Stimulated activated CD4-positive, alpha-beta T cell treated with anti-CD3 and anti-CD28 coated beads, Interleukin-15, amount 100 ng/mL, for 24 hours (primary cell): ENCODE measurements around the gene RARA.
A peak's percentile ranks its signal among the peaks of the same experiment; 100 is the strongest.

ENCODE experiments used
- DNase-seq: peaks from one replicate; pipeline ENCODE4 v3.0.0-alpha.2; 2020

Gene RARA

DNA sequence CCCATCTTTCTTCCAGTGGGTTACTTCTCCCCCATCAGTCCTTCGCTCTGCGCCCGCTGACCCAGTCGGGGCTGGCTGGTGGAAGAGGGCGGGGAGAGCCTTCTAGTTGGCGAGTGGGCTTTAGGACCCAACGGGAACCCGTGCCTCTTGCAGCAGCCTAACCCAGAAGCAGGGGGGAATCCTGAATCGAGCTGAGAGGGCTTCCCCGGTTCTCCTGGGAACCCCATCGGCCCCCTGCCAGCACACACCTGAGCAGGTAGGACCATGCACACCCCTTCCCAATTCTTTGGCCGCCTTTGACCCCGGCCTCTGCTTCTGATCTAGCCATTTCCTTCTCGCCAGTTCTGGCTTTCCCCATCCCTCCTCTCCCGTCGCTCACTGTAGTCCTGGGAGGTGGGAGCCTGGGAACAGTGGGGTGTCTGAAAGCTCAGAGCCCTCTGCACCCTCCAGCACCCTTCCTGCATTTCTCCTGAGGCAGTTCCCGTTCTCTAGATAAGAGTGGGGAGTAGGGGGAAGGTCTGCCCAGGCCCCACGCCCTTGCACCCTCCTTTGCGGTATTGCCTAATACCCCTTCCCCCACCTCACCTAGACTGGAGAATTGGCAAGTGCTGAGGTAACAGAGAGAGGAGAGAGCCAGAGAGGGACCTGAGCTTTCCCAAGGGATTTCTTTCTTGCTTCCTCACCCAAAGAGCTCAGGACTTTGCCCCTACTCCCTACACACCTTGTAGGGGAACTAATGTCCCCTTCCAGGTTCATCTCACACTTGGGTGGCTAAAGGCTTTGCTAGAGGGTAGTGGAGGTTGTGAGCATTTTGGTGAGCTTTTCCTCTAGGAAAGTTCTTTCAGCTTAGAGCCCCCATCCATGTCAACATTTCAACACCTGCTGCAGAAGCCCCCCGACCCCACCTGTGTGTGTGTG lies at the start of gene RARA:
Gene RARA, plus strand, starts transcription at position 150 of the 918 bp plus-strand sequence. CDS start 22,039 bp downstream, outside the sequence.
- peak; percentile 25 for DNase-seq

DNA sequence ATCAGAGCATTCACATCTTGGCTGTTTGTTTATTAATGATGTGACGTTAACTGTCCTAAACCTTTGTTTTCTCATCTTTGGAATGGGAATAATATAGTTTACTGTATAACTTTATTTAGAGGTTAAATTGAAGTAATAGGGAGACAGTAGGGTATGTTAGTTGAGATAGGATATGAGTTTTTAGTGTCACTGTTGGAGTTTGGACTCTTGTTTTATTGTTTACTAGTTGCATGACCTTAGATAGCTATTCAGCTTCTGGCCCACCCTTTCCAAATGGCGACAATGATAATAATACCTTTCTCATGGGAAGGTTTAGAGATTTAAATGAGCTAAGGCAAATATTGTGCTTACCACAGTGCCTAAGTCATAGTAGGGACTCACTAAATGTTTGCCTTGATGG lies 49.5 kb upstream of the RARA start:
- no peak for DNase-seq

DNA sequence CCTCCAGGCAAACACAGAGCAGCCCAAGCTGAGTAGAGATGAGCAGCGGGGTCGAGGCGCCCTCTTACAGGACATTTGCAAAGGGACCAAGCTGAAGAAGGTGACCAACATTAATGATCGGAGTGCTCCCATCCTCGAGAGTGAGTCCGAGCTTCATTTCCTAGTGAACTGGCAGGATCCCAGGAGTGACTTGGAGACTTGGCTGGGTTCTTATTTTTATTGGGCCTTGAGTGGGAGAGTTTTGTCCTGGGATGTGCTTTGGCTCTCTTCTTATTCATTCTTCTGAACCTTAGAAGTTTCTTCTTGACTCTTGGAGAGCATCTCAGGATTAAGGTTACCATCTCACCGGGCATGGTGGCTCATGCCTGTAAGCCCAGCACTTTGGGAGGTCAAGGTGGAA lies 48.5 kb upstream of the RARA start:
- DNase-seq = no peak

DNA sequence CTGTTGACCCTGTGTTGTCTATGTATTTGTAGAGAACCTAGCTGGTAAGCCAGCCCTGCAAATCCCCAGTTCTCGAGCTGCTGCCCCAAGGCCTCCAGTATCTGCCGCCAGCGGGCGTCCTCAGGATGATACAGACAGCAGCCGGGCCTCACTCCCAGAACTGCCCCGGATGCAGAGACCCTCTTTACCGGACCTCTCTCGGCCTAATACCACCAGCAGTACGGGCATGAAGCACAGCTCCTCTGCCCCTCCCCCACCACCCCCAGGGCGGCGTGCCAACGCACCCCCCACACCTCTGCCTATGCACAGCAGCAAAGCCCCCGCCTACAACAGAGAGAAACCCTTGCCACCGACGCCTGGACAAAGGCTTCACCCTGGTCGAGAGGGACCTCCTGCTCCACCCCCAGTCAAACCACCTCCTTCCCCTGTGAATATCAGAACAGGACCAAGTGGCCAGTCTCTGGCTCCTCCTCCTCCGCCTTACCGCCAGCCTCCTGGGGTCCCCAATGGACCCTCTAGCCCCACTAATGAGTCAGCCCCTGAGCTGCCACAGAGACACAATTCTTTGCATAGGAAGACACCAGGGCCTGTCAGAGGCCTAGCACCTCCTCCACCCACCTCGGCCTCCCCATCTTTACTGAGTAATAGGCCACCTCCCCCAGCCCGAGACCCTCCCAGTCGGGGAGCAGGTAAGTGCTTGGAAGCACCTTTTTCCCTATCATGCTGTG lies 44.4 kb upstream of the RARA start:
- DNase-seq = no peak

DNA sequence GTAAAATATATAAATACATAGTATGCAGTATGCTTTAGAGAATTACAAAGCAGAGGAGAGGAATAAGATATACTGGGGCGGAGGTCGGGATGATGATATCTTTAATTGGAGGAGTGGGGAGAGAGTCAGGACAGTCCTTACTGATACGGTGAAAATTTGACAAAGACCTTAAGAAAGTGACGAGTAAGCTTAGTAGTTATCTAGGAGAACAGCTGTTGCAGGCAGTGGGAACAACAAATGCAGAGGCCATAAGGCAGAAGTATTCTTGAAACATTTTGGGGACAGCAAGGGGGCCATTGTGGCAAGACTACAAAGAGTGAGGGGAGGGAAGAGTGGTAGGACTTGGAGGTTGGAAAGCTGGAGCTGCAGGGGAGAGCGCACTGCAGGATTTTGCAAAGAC lies 43.6 kb upstream of the RARA start:
- no peak for DNase-seq

DNA sequence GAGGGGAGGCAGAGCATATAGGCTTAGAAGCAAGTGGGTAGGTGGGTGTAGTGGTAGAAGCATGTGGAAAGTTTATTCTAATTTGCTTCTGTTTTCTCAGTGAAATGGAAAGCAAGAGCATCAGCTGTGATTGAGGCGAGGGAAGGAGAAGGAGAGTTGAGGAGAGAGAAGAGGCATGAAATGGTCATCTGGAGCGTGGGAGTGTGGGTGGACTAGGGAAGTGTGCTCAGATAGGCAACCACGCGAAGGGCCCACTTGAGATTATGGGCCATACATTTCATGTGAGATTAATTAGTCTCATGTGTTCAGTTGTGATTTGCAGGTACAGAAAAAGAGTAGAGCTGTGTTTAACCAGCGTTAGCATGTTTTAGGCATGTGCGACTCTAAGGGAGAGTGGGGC lies 42.1 kb upstream of the RARA start:
- no peak for DNase-seq

DNA sequence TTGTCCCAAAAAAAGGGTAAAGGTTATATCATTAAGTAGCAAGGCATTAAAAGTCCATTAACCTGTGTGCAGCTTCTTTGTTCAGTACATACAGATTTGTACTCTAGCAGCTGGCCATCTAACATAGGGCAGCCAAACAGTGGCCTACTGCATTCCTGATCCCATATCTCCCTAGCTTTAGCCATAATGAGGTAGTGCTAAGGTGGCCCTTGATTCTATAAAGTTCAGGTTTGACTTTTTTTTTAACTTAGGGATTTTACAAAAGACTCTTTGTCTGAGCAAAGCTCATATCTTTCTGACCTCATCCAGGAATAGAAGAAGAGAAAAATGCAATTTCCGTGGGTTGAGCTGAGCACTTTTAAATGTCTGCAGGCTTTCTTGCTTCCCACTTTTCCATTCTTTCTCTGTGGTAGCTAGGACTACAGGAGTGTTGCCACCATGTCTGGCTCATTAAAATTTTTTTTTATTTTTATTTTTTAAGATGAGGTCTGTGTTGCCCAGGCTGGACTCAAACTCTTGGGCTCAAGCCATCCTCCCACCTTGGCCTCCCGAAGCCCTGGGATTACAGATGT lies 40.8 kb upstream of the RARA start:
- DNase-seq = no peak

DNA sequence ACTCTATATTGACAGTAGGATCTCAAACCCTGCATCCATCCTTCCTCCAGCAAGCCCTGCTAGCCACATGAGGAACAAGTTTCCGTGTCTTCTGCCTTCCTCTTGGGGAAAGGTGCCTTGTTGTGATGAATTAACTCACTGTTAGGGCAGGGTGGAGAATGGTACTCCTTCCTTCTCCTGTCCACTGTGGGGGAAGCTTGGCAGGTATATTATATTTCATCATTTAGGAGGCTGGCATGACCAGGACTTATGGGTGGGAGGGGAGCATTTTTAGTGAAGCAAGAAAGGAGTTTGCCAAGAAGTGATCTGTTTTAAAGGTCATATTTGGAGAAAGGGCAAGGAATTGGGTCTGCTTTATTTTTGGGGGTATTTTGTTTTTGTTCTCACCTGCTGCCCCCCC lies 30.6 kb upstream of the RARA start:
- DNase-seq = no peak

DNA sequence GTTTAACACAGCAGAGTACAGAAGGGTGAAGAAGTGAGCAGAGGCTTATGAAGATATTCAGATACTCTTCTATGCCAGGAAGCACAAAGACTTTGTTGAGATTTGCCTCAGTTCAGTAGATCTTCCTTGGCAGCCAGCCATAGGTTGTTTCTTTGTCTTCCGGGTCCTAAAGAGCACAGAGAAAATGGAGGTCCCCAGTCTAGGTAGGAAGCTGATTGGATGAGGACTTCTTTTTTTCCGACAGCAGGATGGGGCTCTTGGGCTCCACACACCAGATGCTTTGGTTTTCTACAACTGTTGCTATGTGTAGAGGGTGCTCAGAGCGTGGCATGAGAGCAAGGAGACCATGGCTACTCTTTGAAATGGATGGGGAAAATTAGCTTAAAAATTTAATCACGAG lies 29.6 kb upstream of the RARA start:
- no peak for DNase-seq

DNA sequence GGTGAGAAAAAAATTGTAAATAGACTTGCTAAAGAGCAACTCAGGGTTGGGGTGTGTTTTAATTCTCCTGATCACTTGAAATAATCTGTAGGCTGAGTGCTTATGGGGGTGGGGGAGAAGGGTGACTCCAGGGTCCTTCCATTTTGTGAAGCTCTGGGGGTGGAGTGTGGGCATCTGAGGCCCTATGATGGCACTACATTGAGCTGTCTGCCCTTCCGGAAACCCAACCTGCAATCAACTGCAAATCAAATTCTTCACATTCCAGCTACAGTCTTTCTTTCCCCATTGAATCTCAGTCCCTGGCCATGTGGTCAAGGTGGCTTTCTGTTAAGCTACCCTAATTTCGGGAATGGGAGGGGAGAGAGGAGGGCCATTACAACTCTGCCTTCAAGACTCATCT lies 27.3 kb upstream of the RARA start:
- DNase-seq = no peak

DNA sequence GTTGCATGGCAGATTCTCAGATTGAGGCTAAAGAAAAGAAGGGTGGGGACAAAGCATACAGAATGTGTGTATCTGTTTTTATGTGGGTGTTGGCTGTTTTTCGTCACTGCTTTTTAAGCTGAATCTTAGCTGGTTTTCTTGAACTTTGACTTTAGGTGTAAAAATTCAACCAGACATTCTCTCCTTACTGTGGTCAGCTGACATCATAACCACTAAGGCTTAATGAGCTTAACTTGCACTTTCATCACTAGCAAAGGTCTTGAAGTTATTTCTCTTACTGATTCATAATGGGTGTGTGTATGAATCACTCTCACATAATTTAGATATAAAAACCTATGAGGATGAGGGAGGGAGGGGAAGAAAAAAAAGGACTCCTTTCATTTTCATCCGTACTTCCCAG lies 25.3 kb upstream of the RARA start:
- peak; percentile 17 for DNase-seq

DNA sequence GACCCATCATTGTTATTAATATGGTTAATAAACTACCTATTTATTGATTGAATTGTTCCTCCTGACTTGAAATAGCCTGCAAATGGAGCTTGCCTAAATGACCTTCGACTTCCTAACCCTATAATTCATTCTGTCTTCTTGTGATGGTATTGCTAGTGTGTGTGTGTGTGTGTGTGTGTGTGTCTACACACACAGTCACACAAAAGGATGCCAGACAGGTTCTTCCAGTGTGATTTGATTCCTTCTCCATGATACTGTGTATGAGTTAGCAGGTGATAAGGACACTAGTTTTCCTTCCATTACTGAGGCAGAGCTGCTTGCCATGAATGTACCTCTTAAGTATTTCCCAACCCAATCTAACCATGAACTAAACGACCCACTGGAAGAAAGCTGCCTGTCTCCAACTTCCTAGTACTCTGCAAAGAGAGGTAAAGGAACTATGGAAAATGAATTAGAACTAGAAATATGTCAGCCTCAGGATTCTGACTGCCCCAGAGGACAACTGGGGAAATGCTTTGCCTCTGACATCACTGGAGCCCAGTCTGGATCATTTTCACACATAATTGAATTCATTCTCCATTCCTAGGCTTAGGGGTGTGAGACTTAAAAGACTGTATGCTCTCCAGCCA lies 24.8 kb upstream of the RARA start:
- DNase-seq = no peak

DNA sequence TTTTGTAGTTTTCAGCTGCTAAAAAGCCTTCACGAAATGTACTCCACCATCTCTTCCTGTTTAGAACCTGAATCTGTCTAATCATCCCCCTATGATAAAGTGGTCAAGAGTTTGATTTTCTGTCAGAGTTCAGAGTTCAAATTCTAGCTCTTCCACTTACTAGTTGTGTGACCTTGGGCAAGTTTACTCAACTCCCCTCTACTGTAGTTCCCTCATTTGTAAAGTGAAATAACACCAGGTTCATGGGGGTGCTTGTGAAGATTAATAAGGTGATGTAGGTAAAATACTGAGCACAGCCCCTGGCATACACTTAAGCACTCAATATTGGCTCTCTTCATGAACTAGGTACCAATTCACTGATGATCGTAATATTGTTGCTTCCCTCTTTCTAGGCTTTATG lies 22.5 kb upstream of the RARA start:
- DNase-seq = no peak

DNA sequence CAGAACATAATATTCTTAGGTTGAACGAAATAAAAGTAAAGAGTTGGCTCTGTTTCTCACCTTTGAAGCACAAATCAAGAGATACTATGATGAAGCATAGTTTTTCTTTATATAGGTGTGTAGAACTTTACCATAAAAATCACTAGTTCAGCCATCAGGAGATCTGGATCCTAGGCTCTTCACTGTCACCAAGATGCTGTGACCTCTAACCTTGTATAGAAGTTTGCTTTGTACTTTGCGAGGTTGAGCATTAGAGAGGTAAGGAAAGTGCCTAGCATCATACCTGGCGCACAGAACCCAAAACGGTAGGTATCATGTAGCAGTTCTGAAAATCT lies 21.9 kb upstream of the RARA start:
- DNase-seq = no peak

DNA sequence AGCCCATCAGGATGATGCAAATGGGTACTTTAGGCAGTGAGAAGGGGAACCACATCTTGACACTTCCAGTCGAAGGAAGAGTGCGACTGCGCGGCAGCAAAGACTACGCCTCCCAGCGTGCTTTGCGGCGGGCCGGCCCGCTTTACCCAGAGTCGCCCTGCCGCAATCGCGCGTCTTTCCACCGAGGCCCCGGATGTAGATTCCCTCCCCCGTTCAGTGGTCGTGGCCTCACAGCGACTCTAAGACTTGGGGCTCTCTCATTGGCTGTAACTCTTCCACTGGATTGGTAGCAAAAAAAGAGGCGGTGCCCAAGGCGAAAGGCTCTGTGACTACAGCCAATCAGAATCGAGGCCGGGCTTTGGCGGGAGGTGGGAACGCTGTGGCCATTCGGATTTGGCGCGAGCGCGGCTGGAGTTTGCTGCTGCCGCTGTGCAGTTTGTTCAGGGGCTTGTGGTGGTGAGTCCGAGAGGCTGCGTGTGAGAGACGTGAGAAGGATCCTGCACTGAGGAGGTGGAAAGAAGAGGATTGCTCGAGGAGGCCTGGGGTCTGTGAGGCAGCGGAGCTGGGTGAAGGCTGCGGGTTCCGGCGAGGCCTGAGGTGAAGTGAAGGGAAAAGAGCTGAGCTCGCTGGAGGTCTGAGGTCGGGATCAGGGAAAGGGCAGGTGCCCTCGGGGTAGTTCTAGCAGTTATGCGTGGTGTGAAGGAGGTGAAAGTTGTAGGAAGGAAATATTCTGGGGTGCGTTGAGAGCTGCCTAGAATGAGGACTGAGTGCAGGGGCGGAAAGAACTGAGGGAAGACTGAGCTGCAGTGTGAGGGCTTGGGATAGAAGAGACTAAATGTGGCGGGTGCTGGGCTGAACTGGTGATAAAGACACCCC lies 21.2 kb upstream of the RARA start, which contains the start of gene CDC6:
Gene CDC6, plus strand, starts transcription at position 386 of the 876 bp plus-strand sequence. CDS start 1,542 bp downstream, outside the sequence.
- peak; percentile 99 for DNase-seq

DNA sequence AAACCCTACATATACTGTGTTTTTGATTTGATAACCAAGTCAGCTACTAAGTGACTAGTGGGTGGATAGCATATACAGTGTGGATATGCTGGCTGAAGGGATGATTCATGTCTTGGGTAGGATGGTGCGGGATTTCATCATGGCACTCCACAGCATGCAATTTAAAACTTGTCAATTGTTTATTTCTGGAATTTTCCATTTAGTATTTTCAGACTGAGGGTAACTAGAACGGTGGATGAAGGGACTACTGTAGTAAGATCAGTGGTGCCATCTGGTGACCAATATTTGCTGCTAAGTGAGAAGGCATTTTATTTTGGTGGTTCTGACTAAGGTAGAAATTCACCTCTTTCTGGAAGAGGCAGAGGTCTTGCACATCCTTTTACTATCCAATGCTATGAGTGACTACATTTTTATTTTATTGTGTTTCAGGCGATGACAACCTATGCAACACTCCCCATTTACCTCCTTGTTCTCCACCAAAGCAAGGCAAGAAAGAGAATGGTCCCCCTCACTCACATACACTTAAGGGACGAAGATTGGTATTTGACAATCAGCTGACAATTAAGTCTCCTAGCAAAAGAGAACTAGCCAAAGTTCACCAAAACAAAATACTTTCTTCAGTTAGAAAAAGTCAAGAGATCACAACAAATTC lies 18.2 kb upstream of the RARA start:
- DNase-seq = peak; percentile 42

DNA sequence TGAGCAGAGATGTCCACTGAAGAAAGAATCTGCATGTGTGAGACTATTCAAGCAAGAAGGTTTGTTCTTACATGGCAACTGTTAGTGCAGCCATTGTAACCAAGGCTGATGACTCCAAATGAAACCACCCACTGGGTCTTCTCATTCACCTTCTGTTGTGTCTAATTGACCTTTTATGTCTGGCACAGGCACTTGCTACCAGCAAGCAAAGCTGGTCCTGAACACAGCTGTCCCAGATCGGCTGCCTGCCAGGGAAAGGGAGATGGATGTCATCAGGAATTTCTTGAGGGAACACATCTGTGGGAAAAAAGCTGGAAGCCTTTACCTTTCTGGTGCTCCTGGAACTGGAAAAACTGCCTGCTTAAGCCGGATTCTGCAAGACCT lies 17.7 kb upstream of the RARA start:
- no peak for DNase-seq

DNA sequence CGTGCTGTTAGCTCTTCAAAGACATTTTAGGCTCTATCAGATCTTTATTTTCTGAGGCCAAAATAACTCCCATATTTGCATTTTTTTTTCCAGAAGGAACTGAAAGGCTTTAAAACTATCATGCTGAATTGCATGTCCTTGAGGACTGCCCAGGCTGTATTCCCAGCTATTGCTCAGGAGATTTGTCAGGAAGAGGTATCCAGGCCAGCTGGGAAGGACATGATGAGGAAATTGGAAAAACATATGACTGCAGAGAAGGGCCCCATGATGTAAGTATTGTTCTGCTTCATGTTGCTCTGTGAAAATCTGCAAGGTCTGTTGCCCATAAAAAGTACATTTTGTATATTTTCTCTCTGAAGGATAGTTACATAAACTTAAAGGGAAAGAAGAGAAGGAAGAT lies 15.6 kb upstream of the RARA start:
- DNase-seq = no peak

DNA sequence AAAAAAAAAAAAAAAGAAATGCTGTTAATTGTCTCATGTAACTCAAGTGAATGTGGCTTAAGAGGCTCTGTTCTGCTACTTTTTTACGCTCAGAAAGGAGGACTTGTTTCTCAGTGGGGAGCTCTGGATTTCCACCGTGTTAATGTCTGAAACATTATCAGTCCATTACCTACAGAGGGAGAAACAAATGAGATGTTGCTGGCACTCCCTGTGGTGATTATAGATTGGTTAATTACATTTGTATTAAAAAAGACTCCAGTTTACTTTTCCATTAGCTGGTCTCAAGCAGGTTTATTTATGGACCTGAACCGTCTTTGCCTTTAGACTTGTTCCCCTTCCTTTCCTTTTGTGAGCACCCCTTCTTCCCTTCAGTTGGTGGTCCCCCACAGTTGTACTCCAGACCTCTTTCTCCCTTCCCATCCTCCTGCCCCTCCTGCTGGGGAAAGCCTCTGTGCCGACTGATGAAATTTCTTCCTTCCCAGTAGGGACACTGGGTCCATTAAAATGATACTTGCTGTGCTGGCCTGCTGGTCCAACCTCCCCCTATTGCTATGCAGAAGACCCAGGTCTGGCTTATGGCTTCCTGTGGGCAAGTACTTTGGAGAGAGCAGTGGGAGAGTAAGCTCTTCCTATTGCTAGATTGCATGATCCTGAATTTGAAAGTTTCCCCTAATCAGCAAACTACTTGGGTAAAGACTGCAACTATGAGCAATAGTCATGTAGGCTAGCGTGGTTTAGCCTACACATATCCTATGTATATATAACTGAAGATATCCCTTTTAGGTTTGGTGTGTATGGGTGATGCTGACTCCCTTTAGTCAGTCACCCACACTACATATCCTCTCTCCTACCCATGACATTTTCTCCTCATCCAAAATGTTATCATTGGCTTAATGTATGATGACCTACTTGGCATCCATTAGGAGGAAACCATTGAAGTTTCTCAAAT lies 13.2 kb upstream of the RARA start:
- no peak for DNase-seq

DNA sequence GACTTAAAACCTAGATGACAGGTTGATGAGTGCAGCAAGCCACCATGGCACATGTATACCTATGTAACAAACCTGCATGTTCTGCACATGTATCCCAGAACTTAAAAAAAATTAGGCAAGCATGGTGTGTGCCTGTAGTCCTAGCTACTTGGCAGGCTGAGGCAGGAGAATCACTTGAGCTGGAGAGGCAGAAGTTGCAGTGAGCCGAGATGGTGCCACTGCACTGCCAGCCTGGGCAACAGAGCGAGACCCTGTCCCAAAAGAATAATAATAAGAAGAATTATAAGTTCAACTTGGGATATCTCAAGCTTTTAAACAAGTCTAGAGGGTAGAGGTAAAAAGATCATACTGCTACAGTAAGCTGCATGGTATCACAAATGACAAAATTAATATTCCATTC lies 11.5 kb upstream of the RARA start:
- DNase-seq = no peak

DNA sequence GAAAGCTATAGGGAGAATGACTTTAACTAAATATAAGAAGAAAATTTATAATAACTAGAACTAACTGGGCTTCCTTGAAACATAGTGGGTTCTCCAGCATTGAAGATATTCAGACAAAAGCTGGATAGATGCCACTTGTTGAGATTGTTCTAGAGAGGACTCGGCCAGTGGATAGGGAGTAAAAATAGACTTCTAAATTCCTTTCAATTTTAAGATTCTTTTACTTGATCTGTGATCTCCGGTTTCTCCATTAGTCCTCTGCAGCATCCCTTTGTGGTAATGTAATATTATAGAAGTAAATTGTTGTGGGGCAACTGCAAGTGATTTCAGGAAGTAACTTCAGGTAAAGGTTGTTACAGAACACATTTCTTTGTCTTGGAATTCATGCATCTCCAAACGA lies 10.3 kb upstream of the RARA start:
- DNase-seq = no peak
